HG03432 (cell line): ENCODE data around the gene PLPP2.

Source experiments
- ATAC-seq: cut with Tn5 transposase; IDR thresholded peaks from one replicate; pipeline ENCODE4 v1.9.1; 2021; ENCODE audit warnings: mild to moderate bottlenecking, moderate library complexity; ENCODE audit not compliant: unreplicated experiment

The PLPP2 gene

GRCh38 chr19:291006-291521 lies at the start of gene PLPP2:
PLPP2 (minus strand) TSS chr19:291403; CDS start chr19:291336, 67 bp downstream.
- no peak for ATAC-seq

GRCh38 chr19:340620-341385 lies 49.6 kb upstream of the PLPP2 start:
- no peak for ATAC-seq

GRCh38 chr19:339262-339887 lies 48.2 kb upstream of the PLPP2 start:
- ATAC-seq: no peak

GRCh38 chr19:338421-338820 lies 47.2 kb upstream of the PLPP2 start:
- no peak for ATAC-seq

GRCh38 chr19:336067-336614 lies 44.9 kb upstream of the PLPP2 start:
- no peak for ATAC-seq

- no peak for ATAC-seq
These were observed 44.4 kb upstream of the PLPP2 start for GRCh38 chr19:335486-336066.

GRCh38 chr19:335072-335471 lies 43.9 kb upstream of the PLPP2 start:
- no peak for ATAC-seq

- ATAC-seq: no peak
These were observed 43.3 kb upstream of the PLPP2 start for GRCh38 chr19:334296-335071.

- no peak for ATAC-seq
These were observed 39.3 kb upstream of the PLPP2 start for GRCh38 chr19:330503-330902.

- ATAC-seq: no peak
These were observed 38.7 kb upstream of the PLPP2 start for GRCh38 chr19:329876-330275.

- no peak for ATAC-seq
These were observed 36.9 kb upstream of the PLPP2 start for GRCh38 chr19:328025-328505.

GRCh38 chr19:327291-328024 lies 36.3 kb upstream of the PLPP2 start:
- ATAC-seq: no peak

GRCh38 chr19:326871-327270 lies 35.7 kb upstream of the PLPP2 start:
- ATAC-seq: no peak

GRCh38 chr19:325937-326565 lies 34.8 kb upstream of the PLPP2 start:
- ATAC-seq: no peak

- no peak for ATAC-seq
These were observed 34.2 kb upstream of the PLPP2 start for GRCh38 chr19:325173-325936.

GRCh38 chr19:324716-325115 lies 33.5 kb upstream of the PLPP2 start:
- no peak for ATAC-seq

GRCh38 chr19:322616-323015 lies 31.4 kb upstream of the PLPP2 start:
- ATAC-seq: no peak

- ATAC-seq: no peak
These were observed 27.2 kb upstream of the PLPP2 start for GRCh38 chr19:318509-318774.
